ENCODE data around the gene LRRC47.

LRRC47 gene

DNA sequence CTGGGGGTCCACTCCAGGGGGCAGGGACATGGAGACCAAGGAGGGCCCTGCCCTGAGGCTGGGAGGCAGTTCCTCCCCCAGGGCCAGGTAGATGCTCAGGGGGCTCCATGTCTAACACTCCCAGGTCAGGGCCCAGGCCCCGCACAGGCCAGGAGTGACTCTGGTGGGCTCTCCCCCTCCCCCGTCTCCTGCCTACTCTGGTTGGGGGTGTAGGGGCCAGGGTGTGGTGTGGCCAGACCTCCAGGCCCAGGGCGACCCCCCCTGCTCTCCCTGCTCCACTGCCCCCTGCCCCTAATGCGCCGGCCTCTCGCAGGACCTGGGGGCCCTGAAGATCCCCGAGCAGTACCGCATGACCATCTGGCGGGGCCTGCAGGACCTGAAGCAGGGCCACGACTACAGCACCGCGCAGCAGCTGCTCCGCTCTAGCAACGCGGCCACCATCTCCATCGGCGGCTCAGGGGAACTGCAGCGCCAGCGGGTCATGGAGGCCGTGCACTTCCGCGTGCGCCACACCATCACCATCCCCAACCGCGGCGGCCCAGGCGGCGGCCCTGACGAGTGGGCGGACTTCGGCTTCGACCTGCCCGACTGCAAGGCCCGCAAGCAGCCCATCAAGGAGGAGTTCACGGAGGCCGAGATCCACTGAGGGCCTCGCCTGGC, 63.7 kb downstream of the LRRC47 start:
- no peak for DNase-seq (ENCODE audit: low spot score)

DNA sequence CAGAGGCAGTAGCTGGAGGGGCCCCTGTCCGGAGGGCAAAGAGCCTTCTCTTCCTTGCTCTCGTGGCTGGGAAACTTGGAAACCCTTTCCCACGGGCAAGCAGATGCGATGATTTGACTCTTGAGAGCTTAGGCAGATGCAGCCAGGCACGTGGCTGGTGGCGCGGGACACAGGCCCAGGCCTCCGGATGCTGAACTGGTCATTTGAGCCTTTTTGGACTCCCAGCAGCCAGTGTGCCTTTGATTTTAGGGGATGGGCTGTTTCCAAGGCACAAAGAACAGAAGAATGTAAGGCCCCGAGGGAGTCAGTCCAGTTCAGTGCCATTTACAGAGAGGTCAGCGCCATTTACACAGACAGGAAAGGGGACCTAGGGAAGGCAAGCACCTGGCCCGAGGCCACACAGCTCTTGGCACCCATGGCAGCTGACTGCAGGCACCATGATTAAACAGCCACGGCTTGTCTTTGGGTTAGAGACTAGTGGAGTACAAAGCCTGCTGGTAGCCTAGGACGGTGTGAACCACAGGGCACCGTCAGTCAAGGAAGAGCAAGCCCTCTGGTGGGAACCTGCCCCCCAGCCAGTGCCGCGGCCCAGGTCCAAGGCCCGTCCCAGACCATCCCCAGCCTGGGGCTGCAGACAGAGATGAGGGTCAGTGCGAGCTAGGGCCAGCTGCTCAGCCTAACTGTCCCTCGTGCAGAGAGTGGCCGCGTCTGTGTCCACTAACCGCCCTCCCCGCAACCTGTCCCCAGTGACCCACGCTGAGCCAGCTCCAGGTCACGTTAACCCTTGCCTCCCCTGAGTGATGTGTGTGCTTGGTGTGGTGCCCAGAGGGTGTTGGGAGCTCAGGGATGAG, 64.5 kb downstream of the LRRC47 start:
- no peak for DNase-seq (ENCODE audit: low spot score)

GRCh38 chr1:3730543-3731247, 65.6 kb downstream of the LRRC47 start:
- DNase-seq (ENCODE audit: low spot score): no peak

DNA sequence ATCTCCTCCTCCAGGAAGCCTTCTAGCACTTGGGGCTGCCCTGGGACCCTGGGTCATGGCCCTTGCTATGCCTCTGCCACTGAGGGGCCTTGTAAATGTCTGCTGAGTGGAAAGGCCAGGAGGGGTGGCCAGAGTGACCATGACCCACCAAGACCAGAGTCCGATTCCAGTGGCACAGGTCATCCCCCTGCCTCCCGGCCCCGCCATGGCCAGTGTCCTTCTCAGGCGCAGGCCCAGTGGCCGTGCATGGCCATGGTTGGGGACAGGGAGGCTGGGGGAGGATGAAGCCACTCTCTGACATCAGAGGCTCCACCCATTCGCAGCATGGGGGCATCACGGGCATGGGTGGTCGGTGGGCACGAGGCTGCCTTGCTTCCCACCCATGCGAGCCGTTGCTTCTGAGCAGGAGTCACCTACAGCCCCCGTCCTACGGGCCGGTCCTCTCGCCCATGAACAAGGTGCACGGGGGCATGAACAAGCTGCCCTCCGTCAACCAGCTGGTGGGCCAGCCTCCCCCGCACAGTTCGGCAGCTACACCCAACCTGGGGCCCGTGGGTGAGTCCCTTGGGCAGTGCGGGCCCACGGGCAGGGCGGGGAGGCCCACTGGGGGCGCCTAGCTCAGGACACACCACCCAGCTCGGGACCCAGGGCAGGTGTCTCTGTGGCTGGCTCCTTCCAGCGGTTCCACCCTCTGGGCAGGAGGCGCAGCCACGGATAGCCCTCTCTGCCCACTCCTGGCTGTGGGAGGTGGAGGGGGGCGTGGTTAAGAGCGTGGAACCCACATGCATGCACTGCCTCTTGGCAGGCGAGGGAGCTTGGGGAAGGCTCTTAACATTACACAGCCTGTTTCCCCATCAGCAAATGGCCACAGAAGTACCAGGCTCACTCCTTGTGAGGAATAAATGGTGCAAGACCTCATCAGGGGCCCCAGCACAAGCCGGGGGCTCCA, 66.4 kb downstream of the LRRC47 start:
- DNase-seq (ENCODE audit: low spot score): no peak

Data from hematopoietic multipotent progenitor cell treated with erythropoietin and hydrocortisone succinate and interleukin-3 and kit ligand, for 17 days (in vitro differentiated cells).